AG08396 (cell line): ENCODE results near the gene RRAS2.
A peak's percentile ranks its signal among the peaks of the same experiment; 100 is the strongest.

Experiments
- DNase-seq: peaks from one replicate; pipeline ENCODE4 v3.0.0; 2012; ENCODE audit warnings: low spot score, mixed read lengths

RRAS2 gene

DNA sequence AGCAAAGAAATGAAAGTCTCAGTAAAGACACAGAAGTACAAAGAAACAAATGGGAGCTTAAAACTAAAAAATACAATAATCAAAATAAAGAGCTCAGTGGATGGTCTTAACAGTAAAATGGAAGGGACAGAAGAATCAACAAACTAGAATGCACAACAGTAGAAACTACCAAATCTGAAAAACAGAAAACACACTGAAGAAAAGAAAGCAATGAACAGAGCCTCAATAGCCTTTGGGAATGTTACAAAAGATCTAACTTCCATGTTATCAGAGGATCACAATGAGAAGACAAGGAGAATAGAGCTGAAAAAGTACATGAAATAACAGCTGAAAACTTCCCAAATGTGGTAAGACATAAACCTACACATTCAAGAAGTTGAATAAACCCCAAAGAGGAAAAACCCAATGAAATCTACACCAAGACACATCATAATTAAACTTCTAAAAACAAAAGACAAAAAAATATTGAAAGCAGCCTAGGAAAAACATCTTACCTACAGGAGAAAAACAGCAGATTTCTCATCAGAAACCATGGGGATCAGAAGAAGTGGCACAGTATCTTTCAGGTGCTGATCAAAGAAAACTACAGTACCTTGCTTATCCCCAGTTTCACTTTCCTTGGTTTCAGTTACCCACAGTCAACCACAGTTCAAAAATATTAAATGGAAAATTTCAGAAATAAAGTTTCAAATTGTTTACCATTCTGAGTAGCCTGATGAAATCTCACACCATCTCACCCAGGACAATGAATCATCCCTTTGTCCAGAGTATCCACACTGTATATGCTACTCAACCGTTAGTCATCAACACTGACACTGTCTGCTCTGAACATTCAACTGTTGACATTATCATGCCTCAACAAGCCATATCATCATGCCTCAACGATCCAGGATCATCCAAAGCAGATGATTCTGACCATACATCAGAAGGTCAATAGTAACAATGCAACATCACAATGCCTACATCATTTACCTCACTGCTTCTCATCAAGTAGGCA, 22.2 kb downstream of the RRAS2 start:
- peak; percentile 66 for DNase-seq

DNA sequence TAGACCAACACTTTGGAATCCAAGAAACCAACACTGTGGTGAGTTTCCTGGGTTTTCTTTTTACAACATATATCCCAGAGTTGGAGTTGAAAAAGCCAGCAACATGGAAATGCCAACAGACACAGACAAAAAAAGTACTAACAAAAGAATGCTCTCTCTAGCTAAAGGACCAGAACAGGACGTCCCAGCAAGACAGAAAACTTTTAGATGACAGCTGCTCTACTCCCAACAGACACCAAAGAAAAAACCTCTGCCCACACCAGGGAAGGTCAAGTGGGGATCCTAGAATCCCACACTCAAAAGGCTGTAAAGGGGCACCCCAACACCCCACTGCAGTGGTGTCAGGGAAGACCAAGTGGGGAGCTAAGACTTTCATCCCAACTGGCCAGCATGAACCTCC, 23.3 kb downstream of the RRAS2 start:
- DNase-seq = no peak

DNA sequence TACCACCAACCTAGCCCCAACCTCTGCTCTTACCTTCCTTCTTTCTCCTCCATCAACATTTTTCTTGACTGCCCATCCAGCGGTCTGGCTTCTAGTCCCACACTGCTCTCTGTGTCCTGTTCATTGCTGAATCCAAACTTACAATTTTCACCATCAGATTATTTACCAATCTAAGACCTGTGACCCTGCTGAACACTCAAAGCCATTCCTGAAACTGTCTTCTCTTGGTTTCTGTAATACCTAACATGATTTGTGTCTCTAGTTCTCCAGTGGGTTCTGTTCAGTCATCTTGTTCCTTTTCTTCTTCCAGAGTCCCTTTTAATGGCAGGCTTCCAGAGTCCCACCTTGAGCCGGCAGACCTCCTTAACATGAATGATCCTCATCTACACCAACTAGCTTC, 24.1 kb downstream of the RRAS2 start:
- DNase-seq = no peak

DNA sequence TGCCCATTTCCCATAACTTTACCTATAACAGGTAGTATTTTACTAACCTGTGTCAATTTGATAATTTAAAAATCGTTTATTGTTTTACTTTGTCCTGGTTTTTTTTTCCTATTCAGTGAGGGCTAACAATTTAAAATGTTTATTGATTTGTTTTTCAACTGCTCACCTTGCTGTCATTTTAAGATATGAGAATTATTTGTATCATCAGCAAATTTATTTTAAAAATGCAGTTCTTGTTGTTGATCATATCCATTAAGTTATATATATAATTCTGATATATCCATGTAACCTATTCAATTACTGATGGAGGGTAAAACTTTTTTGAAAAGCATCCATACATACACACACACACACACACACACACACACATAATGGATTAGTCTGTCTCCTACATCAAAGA, 24.8 kb downstream of the RRAS2 start:
- DNase-seq = no peak

DNA sequence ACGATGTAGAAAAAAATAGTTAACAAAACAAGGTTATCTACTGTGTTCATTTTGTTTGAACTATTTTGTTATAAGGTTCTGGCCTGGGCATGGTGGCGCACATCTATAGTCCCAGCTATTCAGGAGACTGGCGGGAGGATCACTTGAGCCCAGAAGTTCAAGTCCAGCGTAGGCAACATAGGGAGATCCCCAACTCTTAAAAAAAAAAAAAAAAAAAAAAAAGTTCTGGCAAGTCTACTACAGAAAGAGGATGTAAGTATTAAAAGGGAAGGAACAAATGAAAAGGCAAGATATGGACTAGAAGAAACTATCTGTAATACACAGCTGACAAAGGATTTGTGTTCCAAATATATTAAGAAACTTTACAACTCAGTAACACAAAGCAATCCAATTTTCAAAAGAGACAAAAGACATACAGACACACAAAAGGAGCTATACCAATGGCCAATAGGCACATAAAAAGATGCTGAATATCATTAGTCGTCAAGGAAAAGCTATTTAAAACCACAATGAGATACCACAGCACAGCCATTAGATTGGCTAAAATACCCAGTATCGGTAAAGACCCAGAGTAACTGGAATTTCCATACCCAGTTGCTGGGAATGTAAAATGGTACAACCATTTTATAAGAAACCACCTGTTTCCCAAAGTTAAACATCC, 27.4 kb downstream of the RRAS2 start:
- DNase-seq = no peak

DNA sequence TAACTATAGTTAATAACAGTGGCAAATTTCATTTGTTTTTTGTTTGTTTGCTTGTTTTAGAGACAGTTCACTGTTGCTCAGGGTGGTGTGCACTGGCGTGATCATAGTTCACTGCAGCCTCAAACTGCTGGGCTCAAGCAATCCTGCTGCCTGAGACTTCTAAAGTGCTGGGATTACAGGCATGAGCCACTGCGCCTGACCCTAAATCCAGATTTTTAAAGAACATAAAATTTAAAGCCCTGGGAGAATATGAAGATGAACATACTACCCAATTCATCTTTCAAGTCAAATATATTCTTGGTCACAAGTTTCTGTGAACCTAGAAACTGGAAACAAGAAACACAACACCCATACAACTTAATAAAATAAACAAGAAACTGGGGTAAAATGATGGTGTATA, 28.1 kb downstream of the RRAS2 start:
- no peak for DNase-seq

DNA sequence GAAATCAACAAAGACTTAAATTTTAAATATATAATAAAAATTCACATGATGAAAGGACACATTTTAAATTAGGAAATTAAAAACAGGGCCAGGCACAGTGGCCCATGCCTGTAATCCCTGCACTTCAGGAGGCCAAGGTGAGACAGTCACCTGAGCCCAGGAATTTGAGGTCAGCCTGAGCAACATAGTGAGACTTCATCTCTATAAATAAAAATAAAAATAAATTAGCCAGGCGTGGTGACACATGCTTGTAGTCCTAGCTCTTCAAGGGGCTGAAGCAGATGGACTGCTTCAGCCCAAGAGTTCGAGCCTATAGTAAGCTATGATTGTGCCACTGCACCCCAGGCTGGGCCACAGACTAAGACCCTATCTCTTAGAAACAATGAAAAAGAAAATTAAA, 29.3 kb downstream of the RRAS2 start:
- no peak for DNase-seq

DNA sequence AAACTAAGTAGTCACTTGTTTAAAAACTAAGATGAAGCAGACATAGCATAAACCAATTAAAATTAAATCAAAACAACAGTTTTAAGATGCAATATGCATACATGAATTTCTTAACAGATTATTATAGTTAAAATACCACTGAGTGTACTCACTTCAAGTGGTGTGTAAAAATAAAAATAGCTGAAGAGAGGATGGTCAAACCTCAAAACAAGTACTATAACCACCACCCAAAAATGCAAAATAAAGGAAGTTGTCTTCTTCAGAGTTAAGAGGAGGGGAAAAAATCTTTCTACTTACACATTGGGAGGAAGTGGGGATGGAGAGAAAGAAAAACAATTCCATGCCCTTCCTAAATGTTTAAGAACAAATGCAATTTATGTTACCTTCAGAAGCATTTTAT, 31.9 kb downstream of the RRAS2 start:
- no peak for DNase-seq

DNA sequence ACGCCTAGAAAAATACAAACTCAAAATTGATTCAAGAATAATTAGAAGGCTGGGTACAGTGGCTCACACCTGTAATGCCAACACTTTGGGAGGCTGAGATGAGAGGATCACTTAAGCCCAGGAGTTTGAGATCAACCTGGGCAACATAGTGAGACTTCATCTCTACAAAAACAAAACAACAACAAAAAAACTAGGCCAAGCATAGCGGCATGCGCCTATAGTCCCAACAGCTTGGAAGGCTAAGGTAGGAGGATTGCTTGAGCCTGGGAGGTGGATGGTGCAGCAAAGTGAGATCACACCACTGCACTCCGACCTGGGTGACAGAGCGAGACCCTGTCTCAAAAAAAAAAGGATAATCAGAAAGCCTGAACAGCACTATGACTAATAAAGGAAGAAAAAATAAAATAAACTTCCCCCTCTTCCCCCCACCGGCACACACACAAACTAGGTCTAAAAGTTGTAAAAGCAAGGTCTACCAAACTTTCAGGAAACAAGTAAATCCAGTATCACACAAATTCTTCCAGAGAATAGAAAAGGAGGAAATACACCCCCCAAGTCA, 35.8 kb downstream of the RRAS2 start:
- DNase-seq = no peak

DNA sequence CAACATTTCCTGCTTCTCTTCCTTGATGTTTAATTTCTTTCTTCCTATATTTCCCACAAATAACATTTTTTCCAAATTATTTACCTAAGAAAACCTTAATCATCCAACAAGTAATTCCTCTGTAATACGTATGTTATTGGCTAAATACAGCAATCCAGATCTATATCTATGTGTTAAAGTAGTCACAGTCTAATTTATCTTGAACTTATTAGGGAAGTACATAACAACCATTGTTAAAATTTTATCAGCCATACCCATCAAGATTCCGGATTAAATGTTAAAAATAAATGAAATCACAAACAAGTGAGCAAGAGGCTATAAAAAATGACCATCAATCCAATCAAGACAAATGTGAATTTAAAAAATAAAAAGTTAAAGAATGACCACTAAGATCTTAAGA, 36.5 kb downstream of the RRAS2 start:
- DNase-seq = no peak

DNA sequence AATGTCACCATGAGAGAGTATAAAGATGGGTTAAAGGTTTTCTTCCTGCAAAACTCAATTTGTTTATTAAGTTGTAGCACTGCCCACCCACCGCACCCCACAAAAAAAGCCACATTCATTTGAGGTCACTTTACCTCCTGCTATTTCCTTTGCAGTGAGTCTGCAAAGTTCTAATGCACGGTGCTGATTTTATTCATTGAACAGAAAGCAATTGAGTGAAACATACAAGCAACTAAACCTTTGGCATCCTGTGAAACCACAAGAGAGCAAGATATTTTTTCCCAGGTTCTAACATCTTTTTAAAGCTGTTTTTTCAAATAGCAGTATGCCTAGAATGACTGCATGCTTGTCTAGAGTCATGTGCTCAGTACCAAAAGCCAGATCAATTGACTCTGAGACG, 39.0 kb downstream of the RRAS2 start:
- DNase-seq = no peak

DNA sequence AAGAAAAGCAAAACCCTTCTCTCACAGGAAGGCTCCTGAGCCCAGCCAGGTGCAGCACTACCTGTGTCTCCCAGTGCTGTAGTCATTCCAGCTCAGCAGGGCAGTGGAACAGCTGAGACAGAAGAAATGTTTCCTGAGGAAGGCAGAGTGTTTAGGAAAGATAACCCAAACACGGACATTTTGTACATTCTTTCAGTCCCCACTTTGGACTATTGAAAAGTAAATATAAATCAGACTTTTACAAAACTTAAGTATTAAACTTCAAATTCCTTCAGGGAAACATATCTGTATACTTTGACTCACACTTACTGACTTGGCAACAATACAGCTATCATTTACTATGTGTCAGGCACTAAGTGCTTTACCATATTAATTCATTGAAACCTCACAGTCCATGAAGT, 40.4 kb downstream of the RRAS2 start:
- DNase-seq = no peak

DNA sequence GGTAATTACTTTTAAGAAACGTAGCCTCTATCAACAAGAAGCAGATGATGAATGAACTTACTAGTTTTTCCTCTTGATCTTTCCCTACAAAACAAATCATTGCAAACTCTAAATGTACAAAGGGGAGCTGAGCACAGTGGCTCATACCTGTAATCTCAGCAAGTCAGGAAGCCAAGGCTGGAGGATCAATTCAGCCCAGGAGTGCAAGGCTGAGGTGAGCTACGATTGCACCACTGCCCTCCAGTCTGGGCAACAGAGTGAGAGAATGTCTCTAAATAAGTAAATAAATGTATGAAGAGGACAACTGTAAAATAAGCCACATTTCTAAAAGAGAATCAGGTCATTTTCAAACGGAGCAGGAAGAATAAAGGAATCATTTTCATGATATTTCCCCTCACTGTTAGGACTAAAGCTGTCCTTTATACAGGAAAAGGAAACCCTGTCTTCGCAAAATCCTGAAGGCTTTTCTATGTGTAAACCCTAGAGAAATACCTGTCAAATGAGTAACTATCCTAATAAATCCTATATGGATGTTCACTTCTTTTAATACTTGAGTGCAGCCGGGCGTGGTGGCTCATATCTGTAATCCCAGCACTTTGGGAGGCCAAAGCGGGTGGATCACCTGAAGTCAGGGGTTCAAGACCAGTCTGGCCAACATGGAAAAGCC, 41.2 kb downstream of the RRAS2 start:
- DNase-seq = no peak

DNA sequence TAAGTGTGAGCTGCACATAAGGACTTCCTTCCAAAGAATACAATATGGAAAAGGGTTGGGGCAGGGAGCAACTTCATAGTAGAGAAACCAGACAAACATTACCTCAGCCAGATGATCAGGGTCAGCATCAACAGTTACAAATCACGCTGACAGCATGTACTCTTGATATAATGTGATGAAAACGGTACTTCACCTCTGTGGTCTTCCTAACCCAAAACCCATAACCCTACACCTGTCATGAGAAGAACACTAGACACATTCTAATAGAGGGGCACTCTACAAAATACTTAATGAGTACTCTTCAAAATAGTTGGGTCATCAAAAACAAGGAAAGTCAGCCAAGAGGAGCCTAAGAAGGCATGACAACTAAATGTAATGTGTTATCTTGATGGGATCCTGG, 43.9 kb downstream of the RRAS2 start:
- DNase-seq = no peak

DNA sequence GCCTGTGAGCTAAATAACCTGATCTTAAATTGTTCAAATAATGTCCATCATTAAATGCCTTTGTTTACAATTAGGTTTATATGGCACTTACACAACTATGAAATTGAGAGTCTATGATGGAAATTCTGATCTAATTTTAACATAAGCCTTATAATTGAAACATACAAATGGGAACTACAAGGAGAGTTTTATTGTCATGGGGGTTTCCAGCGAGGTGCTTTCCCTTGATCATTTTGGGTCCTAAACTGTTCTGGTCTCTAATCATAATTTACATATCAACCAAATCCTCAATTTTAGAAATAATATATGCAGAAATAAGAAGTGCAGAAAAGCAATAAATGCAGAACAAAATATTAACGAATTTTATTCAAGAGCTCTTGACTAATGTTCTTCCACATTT, 44.9 kb downstream of the RRAS2 start:
- no peak for DNase-seq

DNA sequence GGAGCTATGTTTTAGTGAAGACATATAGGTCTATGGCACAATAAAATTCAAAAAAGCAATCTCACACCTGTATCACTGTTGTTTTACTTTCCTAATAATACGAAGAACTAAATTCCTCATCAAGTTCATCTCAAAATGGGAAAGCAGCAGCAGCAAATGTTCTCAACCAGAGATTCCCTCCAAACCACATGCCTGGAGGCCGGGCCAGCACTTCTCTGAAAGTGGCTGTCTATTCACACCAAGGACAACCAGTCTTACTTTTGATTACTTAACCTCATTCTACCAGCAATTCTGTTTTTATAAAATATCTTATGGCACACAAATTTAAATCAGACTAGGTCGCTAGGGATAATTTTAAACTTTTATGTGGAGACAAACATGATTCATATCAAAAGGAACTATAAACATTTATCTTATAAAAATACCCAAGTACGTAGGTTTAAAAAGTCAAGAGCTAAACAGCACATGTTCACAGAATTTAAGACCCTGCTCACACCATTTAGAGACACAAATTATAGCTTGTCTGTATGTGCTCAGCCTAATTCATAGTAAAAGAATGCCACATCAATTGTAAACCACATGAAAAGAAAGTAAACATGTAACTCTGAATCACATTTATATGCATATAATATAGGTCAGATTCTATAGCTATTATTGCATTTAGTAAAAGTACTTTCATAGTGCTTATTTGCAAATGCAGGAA, 46.1 kb downstream of the RRAS2 start:
- no peak for DNase-seq

DNA sequence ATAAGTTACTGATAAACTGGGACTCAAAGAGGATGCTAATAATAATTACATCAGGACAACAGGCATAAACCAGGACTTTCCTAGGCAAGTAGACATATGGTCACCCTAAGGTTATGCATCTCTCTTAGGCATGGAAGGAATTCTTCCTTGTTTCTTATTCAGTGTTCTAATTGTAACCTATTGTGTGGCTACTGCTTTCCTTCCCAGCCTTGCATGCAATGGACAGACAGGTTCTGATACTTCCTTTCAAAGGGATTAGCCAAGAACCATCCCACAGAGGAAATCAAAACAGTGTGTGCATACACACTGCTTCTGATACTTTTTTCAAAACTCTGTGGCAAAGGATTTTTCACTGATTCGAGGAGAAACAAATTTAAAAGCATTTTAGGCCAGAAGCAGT, 48.3 kb downstream of the RRAS2 start:
- DNase-seq = no peak

DNA sequence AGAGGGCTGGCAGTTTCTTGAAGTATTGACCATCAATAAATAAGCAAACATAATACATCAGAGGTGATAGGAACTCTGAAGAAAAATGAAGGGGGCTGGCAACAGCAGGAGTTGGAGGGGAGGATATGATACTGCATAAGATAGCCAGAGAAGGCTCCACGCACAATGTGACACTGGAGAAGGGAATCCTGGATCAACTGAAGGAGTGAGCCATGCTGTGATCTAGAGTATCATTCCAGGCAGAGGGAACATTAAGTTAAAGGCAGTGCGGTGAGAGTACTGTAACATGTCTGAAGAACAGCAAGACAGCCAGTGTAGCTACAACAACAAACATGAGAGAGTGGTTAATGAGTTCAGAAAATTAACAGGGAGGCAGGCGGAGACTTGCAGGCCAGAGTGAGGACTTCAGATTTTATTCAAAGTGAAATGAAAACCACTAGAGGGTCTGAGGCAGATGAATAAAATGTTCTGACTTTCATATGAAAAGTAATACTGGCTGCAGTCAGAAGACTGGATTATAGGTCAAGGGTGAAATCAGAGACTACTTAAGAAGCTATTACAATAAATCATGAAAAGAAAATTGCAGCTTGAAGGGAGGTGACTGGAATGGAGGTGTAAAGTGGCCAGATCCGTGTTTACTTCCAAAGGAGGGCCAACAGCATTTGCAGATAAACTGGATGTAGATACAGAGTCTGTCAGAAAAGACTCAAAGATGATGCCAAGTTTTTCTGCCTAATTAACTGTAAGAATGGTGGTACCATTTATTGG, 49.4 kb downstream of the RRAS2 start:
- no peak for DNase-seq

DNA sequence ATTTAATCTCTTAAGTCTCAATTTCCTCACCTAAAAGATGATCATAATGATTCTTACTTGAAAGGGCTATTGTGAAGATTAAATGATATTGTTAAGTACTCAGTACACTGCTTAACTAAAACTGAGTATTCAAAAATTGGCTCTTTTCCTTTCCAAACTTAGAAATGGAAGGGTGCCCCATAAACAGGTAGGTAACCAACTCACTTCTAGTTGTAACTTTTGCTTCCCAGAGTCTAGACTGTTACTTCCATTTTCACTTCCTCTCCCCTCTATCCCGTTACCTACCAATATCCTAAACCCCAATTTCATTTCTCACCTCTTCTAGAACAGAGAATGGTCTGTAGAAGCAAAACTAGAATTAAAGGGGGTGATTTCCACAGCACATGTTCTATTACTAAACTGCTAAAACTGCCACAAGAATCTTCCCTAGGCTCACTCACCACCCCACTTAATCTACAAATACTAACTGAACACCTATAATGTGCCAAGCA, 50.0 kb downstream of the RRAS2 start:
- DNase-seq = no peak

DNA sequence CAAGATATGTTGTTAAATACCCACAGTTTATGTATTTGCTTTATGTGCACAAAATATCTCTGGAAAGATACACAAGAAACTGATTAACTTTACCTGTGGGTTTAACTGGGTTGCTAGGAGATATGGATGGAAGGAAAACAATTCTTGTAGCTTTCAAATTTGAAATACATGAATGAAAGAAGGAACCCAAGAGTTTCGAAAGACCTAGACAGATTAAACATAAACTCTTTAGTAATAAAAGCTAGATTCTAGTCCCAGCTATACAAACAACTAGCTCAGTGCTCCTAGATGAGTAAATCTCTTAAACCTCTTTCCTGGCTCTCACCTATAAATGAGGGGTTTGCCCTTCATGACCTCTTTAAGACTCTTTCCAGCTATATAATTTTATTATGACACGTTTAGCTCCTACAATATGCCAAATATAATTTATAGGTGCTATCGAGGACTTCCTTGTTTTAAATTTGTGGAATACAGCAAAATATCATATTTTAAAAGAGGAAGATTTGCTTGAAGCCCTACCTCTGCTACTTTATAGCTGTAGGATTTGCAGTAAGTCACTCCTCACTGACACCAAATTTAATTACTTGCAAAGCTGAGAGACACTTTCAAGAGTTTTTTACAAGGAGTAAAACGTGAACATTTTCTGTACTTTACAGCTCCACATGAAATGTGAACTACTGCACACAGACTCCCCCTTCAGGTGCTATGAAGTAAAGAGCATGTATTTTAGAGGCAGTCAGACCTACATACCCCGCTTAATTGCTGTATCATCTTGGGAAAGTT, 50.7 kb downstream of the RRAS2 start:
- DNase-seq = no peak
